DOHH2 (cell line): ENCODE measurements around the gene GABARAPL2.

Source experiments
- H3F3A ChIP-seq: fragments of 200-600 bp; sonication (generic), shearing (Covaris generic); 2 replicates; pipeline ENCODE4 v1.6.0; 2016; ENCODE audit warnings: antibody characterized with exemption, mild to moderate bottlenecking; ENCODE audit not compliant: control insufficient read depth, insufficient read depth
- H3K27ac ChIP-seq: fragments of 200-600 bp; sonication (generic); 2 replicates; pipeline ENCODE4 v1.5.1; 2014; ENCODE audit warnings: low read depth, mild to moderate bottlenecking, low read length, moderate library complexity
- H3K27me3 ChIP-seq: fragments of 200-600 bp; sonication (generic); 2 replicates; pipeline ENCODE4 v1.6.1; 2014; ENCODE audit warnings: mild to moderate bottlenecking, low read length, mixed read lengths; ENCODE audit not compliant: control insufficient read depth
- H3K36me3 ChIP-seq: fragments of 200-600 bp; sonication (generic); 2 replicates; pipeline ENCODE4 v1.6.1; 2014; ENCODE audit warnings: mild to moderate bottlenecking, low read length, moderate library complexity, mixed read lengths; ENCODE audit not compliant: control insufficient read depth
- H3K4me1 ChIP-seq: fragments of 200-600 bp; sonication (generic); 2 replicates; pipeline ENCODE4 v1.6.1; 2014; ENCODE audit warnings: mild to moderate bottlenecking, low read length, mixed read lengths; ENCODE audit not compliant: control insufficient read depth
- H3K4me2 ChIP-seq: fragments of 200-600 bp; sonication (generic); 2 replicates; pipeline ENCODE4 v1.6.0; 2014; ENCODE audit warnings: mild to moderate bottlenecking, low read length, moderate library complexity
- H3K4me3 ChIP-seq: fragments of 200-600 bp; sonication (generic); 2 replicates; pipeline ENCODE4 v1.5.1; 2014; ENCODE audit warnings: mild to moderate bottlenecking, low read length, mixed read lengths
- H3K79me2 ChIP-seq: fragments of 200-600 bp; sonication (generic); 2 replicates; pipeline ENCODE4 v1.6.1; 2014; ENCODE audit warnings: mild to moderate bottlenecking, low read length, mixed read lengths; ENCODE audit not compliant: control insufficient read depth
- H3K9me2 ChIP-seq: fragments of 200-600 bp; sonication (generic); replicated peaks from 2 replicates; pipeline ENCODE4 v1.6.1; 2014; ENCODE audit warnings: mild to moderate bottlenecking, low read length, mixed read lengths; ENCODE audit not compliant: control insufficient read depth
- H3K9me3 ChIP-seq: fragments of 200-600 bp; sonication (generic); 2 replicates; pipeline ENCODE4 v1.6.1; 2014; ENCODE audit warnings: antibody characterized with exemption, low read length, mixed read lengths; ENCODE audit not compliant: control insufficient read depth, insufficient read depth
- H4K20me1 ChIP-seq: fragments of 200-600 bp; sonication (generic); 2 replicates; pipeline ENCODE4 v1.6.0; 2014; ENCODE audit warnings: low read depth, mild to moderate bottlenecking, antibody characterized with exemption, low read length, moderate library complexity; ENCODE audit not compliant: control insufficient read depth, insufficient read depth
- CTCF ChIP-seq: fragments of 200-600 bp; sonication (generic); IDR thresholded peaks from one replicate; pipeline ENCODE4 v1.5.1; 2014; ENCODE audit warnings: antibody characterized with exemption, mild to moderate bottlenecking, low read depth, low read length; ENCODE audit not compliant: poor library complexity, severe bottlenecking
- EZH2phosphoT487 ChIP-seq: fragments of 200-600 bp; sonication (generic); IDR thresholded peaks from 2 replicates; pipeline ENCODE4 v1.6.1; 2017; ENCODE audit warnings: borderline replicate concordance, mild to moderate bottlenecking, antibody characterized with exemption, low read length, moderate library complexity, mixed read lengths

The GABARAPL2 gene

GRCh38 chr16:75527825-75528299 is 38.3 kb upstream of the GABARAPL2 start:
- no peak overlapping the region for H3K4me3 ChIP-seq
- H3K27me3 ChIP-seq, result no peaks in the 10 kb centered on the region
- no peaks in the 10 kb centered on the region for H3K79me2 ChIP-seq
- H3K9me2 ChIP-seq, result no peaks in the 10 kb centered on the region
- no peaks in the 10 kb centered on the region for H3K9me3 ChIP-seq
- H3K4me1 ChIP-seq, result no peaks in the 10 kb centered on the region
- H4K20me1 ChIP-seq, result no peaks in the 10 kb centered on the region
- TF ChIP-seq CTCF (no peak), EZH2phosphoT487 (no peak)
- no peaks in the 10 kb centered on the region for H3K36me3 ChIP-seq
- no peak overlapping the region for H3K4me2 ChIP-seq
- H3F3A ChIP-seq, result no peaks in the 10 kb centered on the region
- H3K27ac ChIP-seq, result no peak overlapping the region

DNA sequence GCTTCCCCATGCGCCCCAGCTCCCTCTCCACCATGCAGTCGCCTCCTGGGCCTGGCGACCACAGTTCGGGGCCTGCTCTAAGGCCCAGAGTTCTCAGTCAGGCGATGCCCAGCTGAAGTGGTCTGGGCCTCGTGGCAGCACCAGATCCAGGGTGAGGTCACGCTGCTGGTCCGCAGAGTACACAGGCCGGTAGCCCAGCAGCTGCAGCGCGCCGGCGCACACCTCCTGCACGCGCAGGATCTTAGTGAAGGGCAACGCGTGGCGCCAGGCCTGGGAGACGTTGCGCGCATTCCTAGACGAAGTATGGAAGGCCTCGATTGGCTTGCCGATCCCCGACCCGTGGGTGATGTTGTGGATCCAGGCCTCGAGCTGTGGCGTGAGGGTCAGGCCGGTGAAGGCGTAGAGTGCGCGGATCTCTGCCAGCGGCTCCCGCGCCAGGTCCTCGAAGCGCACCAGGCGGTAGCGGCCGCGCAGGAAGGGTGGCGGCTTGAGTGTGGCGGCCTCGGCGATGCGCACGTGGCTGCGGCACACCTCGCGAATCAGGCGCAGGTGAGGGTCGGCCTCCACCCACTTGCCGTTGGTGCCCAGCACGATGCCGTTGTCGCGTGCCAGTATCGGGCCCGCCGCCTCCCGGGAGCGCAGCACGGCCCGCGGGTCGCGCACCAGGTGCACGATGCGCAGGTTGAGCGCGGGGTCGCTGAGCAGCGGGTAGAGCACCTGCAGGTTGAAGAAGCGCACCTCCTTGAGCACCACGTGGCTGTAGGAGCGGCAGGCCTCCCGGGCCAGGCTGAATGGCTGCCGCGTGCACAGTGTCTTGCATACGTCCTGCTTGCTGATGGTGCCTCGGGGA is 36.9 kb upstream of the GABARAPL2 start:
- no peaks in the 10 kb centered on the region for H3K9me2 ChIP-seq
- no peaks in the 10 kb centered on the region for H3F3A ChIP-seq
- H3K4me1 ChIP-seq, result no peaks in the 10 kb centered on the region
- H3K27ac ChIP-seq, result no peak overlapping the region
- no peak for TF ChIP-seq EZH2phosphoT487
- H3K79me2 ChIP-seq, result no peaks in the 10 kb centered on the region
- no peaks in the 10 kb centered on the region for H3K36me3 ChIP-seq
- H3K4me2 ChIP-seq, result no peak overlapping the region
- H3K4me3 ChIP-seq, result no peak overlapping the region
- H3K27me3 ChIP-seq, result no peaks in the 10 kb centered on the region
- no peaks in the 10 kb centered on the region for H4K20me1 ChIP-seq
- H3K9me3 ChIP-seq, result no peaks in the 10 kb centered on the region

- Histone ChIP-seq H3K36me3 (no peaks in the 10 kb centered on the region), H3F3A (no peaks in the 10 kb centered on the region), H3K27ac (no peak overlapping the region), H3K79me2 (no peaks in the 10 kb centered on the region), H3K9me3 (no peaks in the 10 kb centered on the region), H3K4me3 (no peak overlapping the region), H4K20me1 (no peaks in the 10 kb centered on the region), H3K9me2 (no peaks in the 10 kb centered on the region), H3K4me1 (no peaks in the 10 kb centered on the region), H3K27me3 (no peaks in the 10 kb centered on the region), H3K4me2 (no peak overlapping the region)
- no peak for TF ChIP-seq CTCF
- no peak for TF ChIP-seq EZH2phosphoT487
Observed at GRCh38 chr16:75529959-75530358, 36.2 kb upstream of the GABARAPL2 start.

DNA sequence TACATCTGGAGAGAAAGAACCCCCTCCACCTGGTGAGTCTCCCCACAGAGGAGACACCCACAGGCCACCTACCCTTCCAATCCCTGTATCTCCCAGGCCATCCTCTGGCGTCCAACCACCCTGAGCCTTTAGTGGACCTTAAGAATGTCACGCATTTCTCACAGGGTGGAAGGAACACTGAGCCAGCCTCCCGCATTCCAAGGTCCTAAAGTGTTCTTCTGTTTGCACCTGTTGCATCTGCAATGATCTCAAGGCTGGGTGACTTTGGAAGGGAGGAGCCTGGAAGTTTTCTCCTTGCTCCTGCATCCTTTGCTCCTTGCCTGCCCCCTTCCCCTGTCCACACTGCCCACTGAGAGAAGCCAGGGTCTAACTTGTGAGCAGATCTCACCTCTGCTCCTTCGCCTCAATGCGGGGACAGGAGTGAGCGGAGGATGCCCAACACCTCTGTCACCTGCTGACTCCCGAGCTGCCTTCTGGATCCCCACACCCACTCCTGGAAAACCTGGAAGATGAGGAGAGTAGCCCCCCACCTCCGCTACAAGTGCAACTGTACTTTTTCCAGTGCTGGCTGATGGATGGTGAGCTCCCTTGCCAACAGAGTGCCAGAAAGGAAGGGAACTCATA is 33.9 kb upstream of the GABARAPL2 start:
- no peaks in the 10 kb centered on the region for H3K27me3 ChIP-seq
- no peaks in the 10 kb centered on the region for H3K9me3 ChIP-seq
- H4K20me1 ChIP-seq, result no peaks in the 10 kb centered on the region
- no peak overlapping the region for H3K27ac ChIP-seq
- H3K9me2 ChIP-seq, result no peaks in the 10 kb centered on the region
- no peaks in the 10 kb centered on the region for H3K79me2 ChIP-seq
- no peak overlapping the region for H3K4me3 ChIP-seq
- H3K36me3 ChIP-seq, result no peaks in the 10 kb centered on the region
- H3F3A ChIP-seq, result no peaks in the 10 kb centered on the region
- no peaks in the 10 kb centered on the region for H3K4me1 ChIP-seq
- H3K4me2 ChIP-seq, result no peak overlapping the region
- no peak for TF ChIP-seq CTCF
- no peak for TF ChIP-seq EZH2phosphoT487
